Ramos (cell line): ENCODE data around the gene KCNQ1OT1.

Experiments
- in situ Hi-C: fragments of 300-500 bp; cut with MboI; formaldehyde crosslinking; loops from one replicate; pipeline ENCODE4 v1.14.3; 2022; ENCODE audit warnings: low sequenced_read_pairs; ENCODE audit not compliant: unreplicated experiment

KCNQ1OT1 gene

GRCh38 chr11:2699531-2700414, at the start of gene KCNQ1OT1:
KCNQ1OT1 (minus strand) TSS chr11:2699994.
- in situ Hi-C loops: no loop called here

- in situ Hi-C loops: no loop called here
Measured at GRCh38 chr11:2748814-2749554, 49.2 kb upstream of the KCNQ1OT1 start.

- in situ Hi-C loops: no loop called here
Measured at GRCh38 chr11:2748061-2748813, 48.4 kb upstream of the KCNQ1OT1 start.

GRCh38 chr11:2747248-2748027, 47.6 kb upstream of the KCNQ1OT1 start:
- in situ Hi-C loops: no loop called here

GRCh38 chr11:2746401-2747247, 46.8 kb upstream of the KCNQ1OT1 start:
- in situ Hi-C loops: no loop called here

- in situ Hi-C loops: no loop called here
Measured at GRCh38 chr11:2745511-2745910, 45.7 kb upstream of the KCNQ1OT1 start.

- in situ Hi-C loops: no loop called here
Measured at GRCh38 chr11:2744166-2744565, 44.4 kb upstream of the KCNQ1OT1 start.

GRCh38 chr11:2743427-2744110, 43.8 kb upstream of the KCNQ1OT1 start:
- in situ Hi-C loops: no loop called here

GRCh38 chr11:2742611-2743426, 43.0 kb upstream of the KCNQ1OT1 start:
- in situ Hi-C loops: no loop called here

- in situ Hi-C loops: no loop called here
Measured at GRCh38 chr11:2742201-2742600, 42.4 kb upstream of the KCNQ1OT1 start.

GRCh38 chr11:2741377-2742131, 41.8 kb upstream of the KCNQ1OT1 start:
- in situ Hi-C loops: no loop called here

GRCh38 chr11:2741006-2741376, 41.2 kb upstream of the KCNQ1OT1 start:
- in situ Hi-C loops: no loop called here

GRCh38 chr11:2740275-2740940, 40.6 kb upstream of the KCNQ1OT1 start:
- in situ Hi-C loops: no loop called here

- in situ Hi-C loops: no loop called here
Measured at GRCh38 chr11:2739531-2740274, 39.9 kb upstream of the KCNQ1OT1 start.

- in situ Hi-C loops: no loop called here
Measured at GRCh38 chr11:2738551-2739431, 39.0 kb upstream of the KCNQ1OT1 start.
